Retina (tissue), 1 donor: Measurements from ENCODE around the gene DIP2C.
"Not testable (repeated sequence)": the region's sequence is repeated elsewhere in the genome, so short reads cannot be mapped to it uniquely, and the experiment has no call there.

ENCODE experiments used
- DNase-seq: peaks from one replicate; pipeline ENCODE4 v3.0.0-alpha.2; 2016

DIP2C gene

GRCh38 chr10:310371-310770 lies 379.1 kb downstream of the DIP2C start:
- DNase-seq: no peak

- DNase-seq: no peak
Observed at GRCh38 chr10:308572-309085, 380.8 kb downstream of the DIP2C start.

GRCh38 chr10:308101-308500 lies 381.4 kb downstream of the DIP2C start:
- DNase-seq: no peak

GRCh38 chr10:307659-308058 lies 381.8 kb downstream of the DIP2C start:
- no peak for DNase-seq

GRCh38 chr10:306675-307185 lies 382.7 kb downstream of the DIP2C start:
- no peak for DNase-seq

GRCh38 chr10:306007-306674 lies 383.3 kb downstream of the DIP2C start:
- DNase-seq: no peak

GRCh38 chr10:305034-305433 lies 384.4 kb downstream of the DIP2C start:
- DNase-seq: no peak

GRCh38 chr10:301536-301935 lies 387.9 kb downstream of the DIP2C start:
- DNase-seq: no peak

- not testable (repeated sequence) for DNase-seq
Observed at GRCh38 chr10:300580-300979, 388.9 kb downstream of the DIP2C start.

GRCh38 chr10:299969-300368 lies 389.5 kb downstream of the DIP2C start:
- DNase-seq: no peak

- DNase-seq: no peak
Observed at GRCh38 chr10:299512-299911, 390.0 kb downstream of the DIP2C start.

- no peak for DNase-seq
Observed at GRCh38 chr10:298033-298432, 391.4 kb downstream of the DIP2C start.

GRCh38 chr10:297567-297966 lies 391.9 kb downstream of the DIP2C start:
- DNase-seq: no peak

GRCh38 chr10:293636-294035 lies 395.8 kb downstream of the DIP2C start:
- no peak for DNase-seq

- no peak for DNase-seq
Observed at GRCh38 chr10:290026-290725, 399.3 kb downstream of the DIP2C start.

GRCh38 chr10:289581-289980 lies 399.9 kb downstream of the DIP2C start:
- DNase-seq: no peak

- no peak for DNase-seq
Observed at GRCh38 chr10:288316-289200, 400.9 kb downstream of the DIP2C start.

- no peak for DNase-seq
Observed at GRCh38 chr10:287814-288213, 401.7 kb downstream of the DIP2C start.

- DNase-seq: no peak
Observed at GRCh38 chr10:287026-287709, 402.3 kb downstream of the DIP2C start.

GRCh38 chr10:285216-285615 lies 404.3 kb downstream of the DIP2C start:
- no peak for DNase-seq

GRCh38 chr10:283916-284356 lies 405.5 kb downstream of the DIP2C start:
- no peak for DNase-seq

GRCh38 chr10:283140-283479 lies 406.4 kb downstream of the DIP2C start:
- no peak for DNase-seq
